HuH-7 (cell line): Measurements from ENCODE around the gene DHRSX.

Experiments used
- DNase-seq: peaks from one replicate; pipeline ENCODE4 v3.0.0; 2011; ENCODE audit warnings: low spot score

DHRSX gene

DNA sequence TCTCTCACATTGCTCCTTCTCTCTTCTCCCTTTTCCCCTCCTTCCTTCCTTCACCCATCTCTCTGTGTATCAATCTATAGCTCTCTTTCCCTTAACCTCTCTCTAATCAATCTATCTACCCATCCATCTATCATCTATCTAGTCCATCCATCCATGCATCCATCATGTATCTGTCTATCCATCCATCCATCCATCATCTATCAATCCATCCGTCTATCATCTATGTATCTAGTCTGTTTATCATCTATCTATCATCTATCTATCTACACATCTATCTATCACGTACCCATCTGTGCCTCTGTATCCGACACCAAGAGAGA lies 307.5 kb downstream of the DHRSX start:
- DNase-seq: no peak

DNA sequence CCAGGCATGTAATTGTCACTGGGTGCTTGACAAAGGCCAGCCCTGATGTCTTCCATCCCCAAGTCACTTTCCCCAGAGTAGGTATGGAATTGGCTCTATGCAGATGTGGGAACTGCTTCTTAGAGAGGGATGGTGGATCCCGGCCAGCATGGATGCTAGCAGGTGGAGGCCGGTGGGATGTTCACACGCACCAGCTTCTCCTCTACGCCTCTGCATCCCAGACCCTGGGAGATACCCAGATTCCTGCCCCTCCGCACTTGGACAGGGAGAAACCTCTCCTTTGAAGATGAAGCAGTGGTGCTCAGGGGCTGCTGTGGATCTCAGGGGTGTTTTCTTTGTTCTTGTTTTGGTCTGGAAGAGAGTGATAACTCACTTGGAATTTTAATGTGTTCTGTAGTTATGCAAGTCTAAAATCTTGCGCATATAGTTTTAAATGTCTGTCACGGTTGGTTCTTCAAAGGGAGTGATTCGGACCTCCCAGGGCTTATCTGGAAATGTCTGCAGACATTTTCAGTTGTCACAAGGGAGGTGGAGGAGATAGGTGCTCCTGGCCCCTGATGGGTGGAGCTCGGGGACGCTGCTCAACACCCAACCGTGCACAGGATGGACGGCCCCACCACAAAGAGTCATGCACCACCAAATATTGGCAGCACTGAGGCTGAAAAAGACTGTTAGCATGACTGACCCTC lies 308.0 kb downstream of the DHRSX start:
- DNase-seq: no peak

DNA sequence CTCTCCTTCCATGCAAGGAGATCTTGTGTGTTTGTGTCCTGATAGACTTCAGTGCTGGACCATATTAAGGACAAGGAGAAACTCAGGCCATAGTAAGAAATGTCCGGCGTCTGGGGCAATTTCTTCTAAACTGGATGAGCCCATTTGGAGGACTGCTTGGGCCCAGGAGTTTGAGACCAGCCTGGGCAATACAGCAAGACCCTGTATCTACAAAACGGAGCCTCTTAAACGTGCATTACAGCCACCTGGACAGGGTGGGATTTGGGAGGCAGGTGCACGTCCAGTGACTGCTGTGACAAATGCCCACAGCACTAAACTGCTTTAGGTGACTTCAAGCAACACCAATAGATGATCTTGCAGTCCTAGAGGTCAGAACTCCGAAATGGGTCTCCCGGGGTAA lies 311.9 kb downstream of the DHRSX start:
- DNase-seq: no peak

DNA sequence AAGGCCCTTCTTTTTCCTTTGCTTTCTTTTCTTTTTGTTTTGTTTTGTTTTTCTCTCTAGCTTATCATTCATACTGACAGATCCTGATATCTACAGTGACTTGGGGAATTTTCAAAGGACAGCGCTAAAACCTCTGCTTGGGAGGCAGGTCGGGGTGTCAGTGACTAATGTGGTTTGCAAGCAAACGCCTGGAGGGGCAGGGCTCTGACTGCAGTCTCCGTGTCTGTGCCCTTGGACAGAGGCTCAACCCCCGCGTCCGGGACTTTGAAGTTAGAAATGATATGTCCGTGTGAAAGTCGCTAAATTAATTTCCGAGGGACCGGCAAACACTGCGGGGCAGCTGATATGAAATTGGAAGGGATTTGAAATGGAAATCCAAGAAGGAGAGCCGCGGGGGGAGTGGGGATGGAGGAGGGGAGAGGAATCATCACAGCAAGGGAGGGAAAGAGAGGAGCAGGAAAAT lies 312.4 kb downstream of the DHRSX start:
- DNase-seq: no peak

DNA sequence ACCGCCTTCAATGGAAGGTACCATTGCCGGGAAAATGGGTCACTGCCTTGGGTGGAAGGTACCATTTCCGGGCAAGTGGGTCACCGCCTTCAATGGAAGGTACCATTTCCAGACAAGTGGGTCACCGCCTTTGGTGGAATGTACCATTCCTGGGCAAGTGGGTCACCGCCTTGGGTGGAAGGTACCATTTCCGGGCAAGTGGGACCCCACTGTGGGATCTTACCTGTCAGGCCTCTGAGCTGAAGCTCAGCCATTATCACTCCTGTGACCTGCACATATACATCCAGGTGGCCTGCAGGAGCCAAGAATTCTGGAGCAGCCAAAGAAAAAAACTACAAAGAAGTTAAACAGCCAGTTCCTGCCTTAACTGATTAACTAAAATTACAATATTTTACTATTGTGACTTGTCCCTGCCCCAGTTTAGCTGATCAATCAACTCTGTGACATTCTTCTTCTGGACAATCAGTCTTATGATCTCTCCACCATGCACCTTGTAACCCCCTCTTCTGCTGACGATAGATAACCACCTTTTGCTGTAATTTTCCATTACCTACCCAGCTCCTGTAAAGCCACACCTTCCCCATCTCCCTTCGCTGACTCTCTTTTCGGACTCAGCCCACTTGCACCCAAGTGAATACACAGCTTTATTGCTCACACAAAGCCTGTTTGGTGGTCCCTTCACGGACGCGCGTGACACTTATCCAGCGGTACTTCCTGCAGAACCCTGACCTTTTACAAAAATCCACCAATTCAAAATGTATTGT lies 313.2 kb downstream of the DHRSX start:
- no peak for DNase-seq

- no peak for DNase-seq
Observed at GRCh38 chrX:2185341-2186082, 315.3 kb downstream of the DHRSX start.

DNA sequence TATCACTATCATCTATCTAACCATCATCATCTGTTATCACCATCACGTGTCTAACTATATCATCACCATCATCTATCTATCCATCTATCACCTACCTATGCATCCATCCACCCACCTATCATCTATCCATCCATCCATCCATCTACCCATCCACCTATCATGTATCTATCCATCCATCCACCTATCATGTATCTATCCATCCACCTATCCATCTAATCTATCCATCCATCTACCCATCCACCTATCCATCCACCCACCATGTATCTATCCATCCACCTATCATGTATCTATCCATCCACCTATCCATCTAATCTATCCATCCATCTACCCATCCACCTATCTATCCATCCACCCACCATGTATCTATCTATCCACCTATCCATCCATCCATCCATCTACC lies 316.7 kb downstream of the DHRSX start:
- DNase-seq: no peak

DNA sequence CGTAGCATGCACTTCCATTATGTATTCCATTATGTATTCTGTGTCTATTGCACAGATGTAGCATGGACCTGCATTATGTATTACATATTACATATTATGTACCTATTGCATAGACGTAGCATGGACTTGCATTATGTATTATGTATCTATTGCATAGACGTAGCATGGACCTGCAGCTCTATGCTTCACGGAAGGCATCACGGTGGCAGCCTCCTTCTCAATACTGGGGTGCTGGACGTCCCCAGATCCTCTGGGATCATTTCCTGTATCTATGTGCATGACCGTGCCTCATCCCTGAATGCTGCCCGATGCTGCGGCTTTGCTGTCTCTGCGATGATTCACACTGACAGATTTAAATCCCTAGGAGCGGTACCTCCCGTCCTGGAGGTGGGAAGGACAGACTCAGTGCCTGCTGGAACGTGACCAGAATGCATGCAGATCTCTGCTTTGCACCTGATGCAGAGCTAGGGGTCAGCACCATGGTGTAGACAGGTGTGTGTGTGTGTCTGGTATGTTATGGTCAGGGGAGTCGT lies 317.5 kb downstream of the DHRSX start:
- DNase-seq: no peak

DNA sequence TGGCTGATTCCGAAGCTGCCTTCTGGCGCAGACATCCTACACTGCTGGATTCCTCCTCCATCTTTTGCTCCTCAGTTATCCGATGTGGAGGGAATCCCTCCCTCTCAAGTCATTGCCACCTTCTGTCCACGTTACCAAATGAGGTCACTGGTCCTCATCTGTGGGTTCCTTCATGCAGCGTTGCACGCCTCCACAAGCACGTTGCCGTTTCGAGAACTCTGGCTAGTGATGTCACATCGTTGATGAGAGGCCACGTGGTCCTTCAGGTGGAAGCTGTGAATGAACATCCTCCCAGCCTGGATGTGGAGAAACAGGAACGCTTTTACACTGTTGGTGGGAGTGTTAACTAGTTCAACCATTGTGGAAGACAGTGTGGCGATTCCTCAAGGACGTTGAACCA lies 323.2 kb downstream of the DHRSX start:
- no peak for DNase-seq

- no peak for DNase-seq
Observed at GRCh38 chrX:2176733-2177132, 324.0 kb downstream of the DHRSX start.

- DNase-seq: no peak
Observed at GRCh38 chrX:2176274-2176673, 324.5 kb downstream of the DHRSX start.

- no peak for DNase-seq
Observed at GRCh38 chrX:2172359-2172758, 328.4 kb downstream of the DHRSX start.
